Astrocyte of the spinal cord (primary cell): Measurements from ENCODE around the gene SLC22A31.

Experiments used
- DNase-seq: peaks from one replicate; pipeline ENCODE4 v3.0.0; 2011; ENCODE audit warnings: low read depth, low spot score
- H3K4me3 ChIP-seq: 2 replicates; pipeline ENCODE4 v1.5.1; 2011; ENCODE audit warnings: low read depth, mild to moderate bottlenecking, low read length, moderate library complexity
- in situ Hi-C: cut with HindIII; loops from 2 replicates; pipeline ENCODE4 v1.10.0; 2017; ENCODE audit warnings: low sequenced_read_pairs
- TF ChIP-seq, protein P1 (sequence below): IDR thresholded peaks from 2 replicates; pipeline ENCODE4 v1.5.1; 2012; ENCODE audit warnings: low read depth, mild to moderate bottlenecking, low read length, inconsistent platforms

Gene SLC22A31

DNA sequence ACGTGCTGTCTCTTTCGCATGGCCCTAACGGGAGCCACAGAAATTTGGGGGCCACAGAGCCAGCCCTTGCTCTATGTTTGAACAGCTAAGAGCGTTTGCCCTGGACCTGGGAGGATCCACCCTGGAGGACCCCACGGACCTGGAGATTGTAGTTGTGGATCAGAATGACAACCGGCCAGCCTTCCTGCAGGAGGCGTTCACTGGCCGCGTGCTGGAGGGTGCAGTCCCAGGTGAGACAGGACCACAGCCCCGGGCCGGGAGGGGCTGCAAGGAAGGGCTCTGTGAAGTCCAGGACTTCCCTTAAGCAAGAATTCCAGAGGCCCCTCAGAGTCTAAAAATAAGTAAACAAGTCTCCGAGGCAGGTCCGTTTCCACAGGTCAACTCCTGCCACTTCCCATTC lies 16.9 kb downstream of the SLC22A31 start:
- in situ Hi-C loops = no loop called here
- DNase-seq = no peak
- TF ChIP-seq, protein P1, sequence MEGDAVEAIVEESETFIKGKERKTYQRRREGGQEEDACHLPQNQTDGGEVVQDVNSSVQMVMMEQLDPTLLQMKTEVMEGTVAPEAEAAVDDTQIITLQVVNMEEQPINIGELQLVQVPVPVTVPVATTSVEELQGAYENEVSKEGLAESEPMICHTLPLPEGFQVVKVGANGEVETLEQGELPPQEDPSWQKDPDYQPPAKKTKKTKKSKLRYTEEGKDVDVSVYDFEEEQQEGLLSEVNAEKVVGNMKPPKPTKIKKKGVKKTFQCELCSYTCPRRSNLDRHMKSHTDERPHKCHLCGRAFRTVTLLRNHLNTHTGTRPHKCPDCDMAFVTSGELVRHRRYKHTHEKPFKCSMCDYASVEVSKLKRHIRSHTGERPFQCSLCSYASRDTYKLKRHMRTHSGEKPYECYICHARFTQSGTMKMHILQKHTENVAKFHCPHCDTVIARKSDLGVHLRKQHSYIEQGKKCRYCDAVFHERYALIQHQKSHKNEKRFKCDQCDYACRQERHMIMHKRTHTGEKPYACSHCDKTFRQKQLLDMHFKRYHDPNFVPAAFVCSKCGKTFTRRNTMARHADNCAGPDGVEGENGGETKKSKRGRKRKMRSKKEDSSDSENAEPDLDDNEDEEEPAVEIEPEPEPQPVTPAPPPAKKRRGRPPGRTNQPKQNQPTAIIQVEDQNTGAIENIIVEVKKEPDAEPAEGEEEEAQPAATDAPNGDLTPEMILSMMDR = no peak
- no peak overlapping the region for H3K4me3 ChIP-seq

DNA sequence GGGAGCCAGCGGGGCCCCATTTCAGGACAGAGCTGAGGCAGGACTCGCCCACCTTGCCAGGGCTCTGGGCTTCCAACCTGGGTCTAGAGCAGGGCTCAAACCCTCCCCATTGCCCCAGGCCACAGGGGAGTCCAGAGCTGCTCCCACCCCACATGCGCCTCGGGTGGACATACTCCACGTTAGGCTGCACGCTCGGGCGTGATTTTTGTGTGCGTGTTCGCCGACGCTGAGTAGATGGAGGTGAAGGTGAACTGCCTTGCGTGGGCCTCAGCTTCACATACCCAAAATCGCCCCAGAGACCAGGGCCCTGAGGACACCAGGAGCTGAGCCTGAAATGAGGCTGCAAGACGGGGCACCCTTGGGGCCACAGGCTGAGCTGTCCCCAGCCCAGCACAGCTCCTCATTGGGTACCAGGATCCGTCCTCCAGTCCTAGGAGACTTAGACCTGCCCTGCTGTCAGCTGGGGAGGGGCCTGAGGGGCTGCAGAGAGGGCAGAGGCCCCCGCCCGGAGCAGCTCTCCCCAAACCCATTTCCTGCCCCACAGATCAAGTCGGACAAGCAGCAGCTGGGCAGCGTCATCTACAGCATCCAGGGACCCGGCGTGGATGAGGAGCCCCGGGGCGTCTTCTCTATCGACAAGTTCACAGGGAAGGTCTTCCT lies 20.6 kb downstream of the SLC22A31 start:
- TF ChIP-seq, protein P1 = no peak
- in situ Hi-C loops = no loop called here
- DNase-seq = no peak
- H3K4me3 ChIP-seq = no peak overlapping the region

GRCh38 chr16:89179148-89179484 lies 21.2 kb downstream of the SLC22A31 start:
- no peak for DNase-seq
- in situ Hi-C loops = no loop called here
- no peak overlapping the region for H3K4me3 ChIP-seq
- TF ChIP-seq, protein P1 = no peak

- TF ChIP-seq, protein P1 = no peak
- no peak for DNase-seq
- H3K4me3 ChIP-seq = no peak overlapping the region
- in situ Hi-C loops = no loop called here
Measured at GRCh38 chr16:89178453-89179147, 21.7 kb downstream of the SLC22A31 start.

DNA sequence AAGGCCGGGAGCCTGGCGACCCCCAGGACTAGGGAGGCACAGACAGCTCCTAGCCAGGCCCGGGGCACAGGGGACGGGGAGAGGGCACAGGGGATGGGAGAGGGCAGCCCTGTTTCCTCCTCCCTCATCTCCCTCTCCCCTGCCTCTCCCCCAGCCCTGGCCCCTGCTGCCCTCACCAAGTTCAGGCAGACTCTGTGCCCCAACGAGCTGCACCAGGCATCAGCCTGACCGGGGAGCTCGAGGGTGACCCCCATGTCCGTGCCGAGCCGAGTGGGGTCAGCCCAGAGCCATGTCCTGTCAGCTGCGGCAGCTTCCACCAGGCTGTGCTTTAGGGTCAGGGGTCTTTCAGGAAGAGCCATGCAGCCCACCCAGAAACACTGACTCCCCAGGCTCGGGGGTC lies 22.8 kb downstream of the SLC22A31 start:
- in situ Hi-C loops = no loop called here
- TF ChIP-seq, protein P1 = no peak
- DNase-seq = no peak
- H3K4me3 ChIP-seq = no peak overlapping the region

DNA sequence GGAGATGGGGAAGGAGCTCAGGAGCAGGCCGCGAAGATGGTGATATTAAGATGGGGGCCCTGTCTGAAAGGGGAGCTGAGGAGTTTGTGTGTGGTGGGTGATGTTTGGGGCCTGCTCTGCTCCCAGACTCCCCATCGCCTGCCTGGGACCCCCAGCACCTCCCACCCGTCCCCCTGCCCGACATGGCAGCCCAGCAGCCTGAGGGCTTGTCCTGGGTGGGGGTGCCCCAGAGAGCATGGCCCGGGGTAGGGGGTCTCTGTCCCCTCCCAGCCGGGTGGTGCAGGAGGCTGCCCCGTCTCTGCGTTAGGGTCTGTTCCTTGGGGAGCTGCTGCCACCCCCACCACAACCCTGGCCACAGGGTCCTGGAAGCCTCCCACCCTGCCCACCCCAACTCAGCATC lies 23.6 kb downstream of the SLC22A31 start:
- in situ Hi-C loops = no loop called here
- DNase-seq = no peak
- no peak overlapping the region for H3K4me3 ChIP-seq
- TF ChIP-seq, protein P1 = no peak
